Activated gamma-delta T cell treated with anti-CD3 and anti-CD28 coated beads, Interleukin-2, amount 50 U/mL, for 16 hours (primary cell): ENCODE results near the gene CREB3L4.

Source experiments
- DNase-seq: peaks from one replicate; pipeline ENCODE4 v3.0.0-alpha.2; 2020; ENCODE audit warnings: low read depth

The CREB3L4 gene, protein sequence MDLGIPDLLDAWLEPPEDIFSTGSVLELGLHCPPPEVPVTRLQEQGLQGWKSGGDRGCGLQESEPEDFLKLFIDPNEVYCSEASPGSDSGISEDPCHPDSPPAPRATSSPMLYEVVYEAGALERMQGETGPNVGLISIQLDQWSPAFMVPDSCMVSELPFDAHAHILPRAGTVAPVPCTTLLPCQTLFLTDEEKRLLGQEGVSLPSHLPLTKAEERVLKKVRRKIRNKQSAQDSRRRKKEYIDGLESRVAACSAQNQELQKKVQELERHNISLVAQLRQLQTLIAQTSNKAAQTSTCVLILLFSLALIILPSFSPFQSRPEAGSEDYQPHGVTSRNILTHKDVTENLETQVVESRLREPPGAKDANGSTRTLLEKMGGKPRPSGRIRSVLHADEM

DNA sequence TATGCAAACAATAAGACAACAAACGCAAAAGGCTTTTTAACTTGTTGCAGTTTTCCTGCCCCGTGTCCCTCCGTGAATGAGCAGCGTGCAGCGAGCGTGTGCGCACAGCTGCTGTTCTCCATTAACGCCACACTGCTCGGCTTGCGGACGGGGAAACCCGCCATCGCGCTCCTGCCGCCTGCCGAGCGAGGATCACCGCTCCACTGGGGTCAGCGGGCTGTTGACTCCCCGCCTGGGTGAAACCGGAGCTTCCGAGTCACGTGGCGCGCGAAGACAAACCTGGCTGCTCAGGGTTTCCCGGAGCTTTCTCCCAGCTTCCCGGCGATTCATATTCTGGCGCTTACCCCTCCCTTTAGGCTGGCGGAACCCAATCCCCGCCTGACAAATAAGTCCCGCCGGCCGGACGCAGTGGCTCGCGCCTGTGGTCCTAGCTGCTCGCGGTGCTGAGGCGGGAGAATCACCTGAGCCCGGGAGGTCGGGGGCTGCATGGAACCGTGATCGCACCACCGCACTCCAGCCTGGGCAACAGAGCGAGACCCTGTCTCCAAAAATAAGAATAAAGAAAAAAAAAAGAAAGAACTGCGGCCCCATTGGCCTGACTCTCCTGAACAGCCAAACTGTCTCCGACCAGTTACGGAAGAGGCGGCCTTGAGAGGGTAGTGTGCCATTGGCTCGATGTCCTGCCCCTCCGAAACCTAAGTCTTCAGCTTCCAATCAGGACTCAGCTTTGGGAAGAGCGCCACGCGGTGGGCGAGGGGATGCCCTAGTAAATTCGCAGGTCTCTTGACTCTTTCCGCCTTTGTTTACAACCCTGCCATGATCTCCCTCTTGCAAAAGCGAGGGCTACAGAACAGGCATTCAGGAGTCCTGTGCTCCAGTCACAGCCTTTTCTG lies at the start of gene CREB3L4:
Gene CREB3L4 (plus strand): TSS at position 796 of the 893 bp plus-strand sequence. CDS start 624 bp downstream, outside the sequence.
- peak; percentile 80 for DNase-seq

- no peak for DNase-seq
Measured at GRCh38 chr1:153919876-153920852, 47.5 kb upstream of the CREB3L4 start.

- no peak for DNase-seq
Measured at GRCh38 chr1:153921080-153921802, 46.5 kb upstream of the CREB3L4 start.

GRCh38 chr1:153921803-153922075 lies 46.0 kb upstream of the CREB3L4 start:
- no peak for DNase-seq

GRCh38 chr1:153922076-153922971 lies 45.4 kb upstream of the CREB3L4 start:
- peak; percentile 39 for DNase-seq

GRCh38 chr1:153922972-153923925 lies 44.5 kb upstream of the CREB3L4 start, which contains the start of gene GATAD2B:
Gene GATAD2B (minus strand): TSS chr1:153922972. CDS start chr1:153828347, 94,625 bp downstream.
- peak; percentile 99 for DNase-seq

- no peak for DNase-seq
Measured at GRCh38 chr1:153926405-153926804, 41.3 kb upstream of the CREB3L4 start.

DNA sequence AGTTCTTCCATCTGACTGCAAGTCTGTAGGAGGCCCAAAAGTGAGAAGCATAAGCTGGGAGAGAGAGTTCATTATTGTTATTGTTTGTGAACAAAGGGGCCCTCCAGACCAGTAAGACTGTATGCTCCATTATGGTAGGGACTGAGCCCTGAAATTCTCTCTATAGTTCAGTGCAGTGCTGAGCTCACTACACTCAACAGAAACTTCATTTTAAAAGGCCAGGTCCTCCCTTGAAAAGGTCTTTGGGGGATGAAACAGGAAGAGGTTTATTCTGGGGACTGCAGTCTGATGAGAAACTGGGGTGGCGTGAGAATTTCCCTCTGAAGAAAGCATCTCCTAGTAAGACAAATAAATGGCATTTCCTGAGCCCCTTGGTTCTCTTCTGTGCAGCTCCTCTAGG lies 39.5 kb upstream of the CREB3L4 start:
- DNase-seq, result no peak

DNA sequence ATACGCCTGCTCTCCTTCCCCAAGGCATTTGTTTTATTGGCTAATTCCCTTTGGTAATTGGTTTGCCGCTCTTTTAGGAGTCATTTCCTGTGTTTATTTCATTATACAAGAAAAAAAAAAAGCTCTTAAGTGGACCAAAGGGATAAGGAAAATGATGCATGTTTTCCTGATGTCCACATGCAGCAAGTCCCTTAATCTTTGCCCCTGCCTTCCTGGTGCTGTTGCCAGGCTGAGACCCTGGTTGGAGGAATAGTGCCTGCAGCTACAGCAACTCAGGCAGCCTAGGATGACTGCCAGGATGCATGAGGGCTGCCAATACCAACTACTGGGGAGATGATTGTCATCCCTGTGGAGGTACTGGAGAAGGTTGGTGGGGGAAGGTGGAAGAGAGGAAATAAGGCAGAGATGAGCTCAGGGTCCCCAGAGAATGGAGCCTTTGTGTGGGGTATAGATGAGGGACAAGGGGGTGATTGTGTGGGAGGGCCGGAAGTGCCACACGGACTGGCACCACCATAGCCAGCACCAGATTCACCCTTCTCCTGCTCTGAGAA lies 38.8 kb upstream of the CREB3L4 start:
- DNase-seq, result no peak

DNA sequence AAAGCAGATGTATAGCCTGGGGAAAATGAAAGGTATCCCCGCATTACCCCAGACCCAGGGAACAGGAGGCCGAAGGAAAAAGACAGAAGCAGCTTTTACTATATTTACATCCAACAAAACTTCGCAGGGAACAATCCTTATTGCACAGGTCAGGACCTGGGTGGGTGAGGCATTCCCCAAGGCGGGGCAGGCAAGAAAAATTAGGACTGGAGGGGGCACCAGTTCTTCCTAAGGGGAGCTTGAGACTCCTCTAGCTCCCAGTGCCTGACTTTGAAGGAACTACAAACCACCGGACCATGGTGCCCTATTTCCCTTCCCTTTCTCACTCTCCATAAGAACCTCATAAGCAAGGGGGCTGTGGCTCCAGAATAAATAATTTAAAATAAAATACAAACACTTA lies 38.3 kb upstream of the CREB3L4 start:
- no peak for DNase-seq

- DNase-seq, result no peak
Measured at GRCh38 chr1:153929981-153930948, 37.4 kb upstream of the CREB3L4 start.

GRCh38 chr1:153932156-153933131 lies 35.3 kb upstream of the CREB3L4 start:
- DNase-seq, result no peak

DNA sequence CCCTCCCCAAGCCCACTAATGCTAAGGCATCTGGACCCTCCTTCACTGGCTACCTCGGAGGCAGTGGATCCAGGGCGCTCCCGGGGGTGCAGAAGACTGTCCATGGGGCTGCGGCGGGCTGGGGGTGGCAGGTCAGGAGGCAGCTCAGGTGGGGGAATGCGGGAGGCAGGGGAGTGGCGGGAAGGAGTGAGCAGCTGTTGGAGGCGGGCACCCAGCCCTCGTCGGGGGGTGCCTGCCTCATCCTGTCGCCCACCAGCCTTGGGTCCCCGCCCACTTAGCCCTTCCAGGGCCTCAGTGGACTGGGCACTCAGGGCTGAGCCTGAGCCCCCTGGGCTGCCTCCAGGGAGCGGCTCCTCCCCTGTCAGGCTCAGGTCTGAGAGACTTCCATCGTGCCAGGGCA lies 34.3 kb upstream of the CREB3L4 start:
- no peak for DNase-seq

DNA sequence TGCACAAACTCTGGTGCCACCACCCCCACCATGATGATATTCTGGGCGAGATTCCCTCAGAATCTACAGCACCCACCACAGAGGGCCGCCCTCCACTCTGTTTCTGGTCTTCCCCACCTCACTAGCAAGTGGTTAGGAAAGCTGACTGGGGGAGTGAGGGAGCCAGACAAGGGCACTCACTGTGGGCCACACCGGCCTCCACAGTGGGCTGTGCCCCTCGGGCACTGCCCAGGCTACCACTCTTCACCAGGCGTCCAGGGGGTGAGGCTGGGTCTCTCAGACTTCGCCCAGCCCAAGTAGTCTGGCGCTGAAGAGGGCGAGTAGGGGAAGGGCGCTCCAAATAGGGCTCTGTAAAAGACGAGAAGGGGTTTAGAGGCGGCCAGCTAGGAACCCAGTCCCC lies 33.7 kb upstream of the CREB3L4 start:
- DNase-seq, result no peak

- DNase-seq, result no peak
Measured at GRCh38 chr1:153934746-153935145, 33.0 kb upstream of the CREB3L4 start.
